Mucosa of gallbladder (tissue), 1 donor: Measurements from ENCODE around the gene API5. TPM values are rescaled to one million over a fixed set of nuclear protein-coding genes. Genes with fewer than 3 reads are reported as not detected.
"Not testable (repeated sequence)": the region's sequence is repeated elsewhere in the genome, so short reads cannot be mapped to it uniquely, and the experiment has no call there.

Source experiments
- DNase-seq: peaks from one replicate; pipeline ENCODE4 v3.0.0-alpha.2; 2020; ENCODE audit warnings: low spot score
- total RNA-seq: library from RNA; stranded (reverse); gene quantifications from one replicate; pipeline ENCODE4 v1.2.1, GENCODE V29; 2021
- donor health status: DM: no; HTN: no; CAD: no.

API5 gene
- total RNA-seq = 89.1 TPM

GRCh38 chr11:43311791-43312607 is at the start of gene API5:
API5 (plus strand) TSS chr11:43311996; CDS start chr11:43312128, 132 bp downstream.
- DNase-seq = peak; percentile 93

GRCh38 chr11:43267856-43268580 is 43.8 kb upstream of the API5 start:
- DNase-seq = no peak

DNA sequence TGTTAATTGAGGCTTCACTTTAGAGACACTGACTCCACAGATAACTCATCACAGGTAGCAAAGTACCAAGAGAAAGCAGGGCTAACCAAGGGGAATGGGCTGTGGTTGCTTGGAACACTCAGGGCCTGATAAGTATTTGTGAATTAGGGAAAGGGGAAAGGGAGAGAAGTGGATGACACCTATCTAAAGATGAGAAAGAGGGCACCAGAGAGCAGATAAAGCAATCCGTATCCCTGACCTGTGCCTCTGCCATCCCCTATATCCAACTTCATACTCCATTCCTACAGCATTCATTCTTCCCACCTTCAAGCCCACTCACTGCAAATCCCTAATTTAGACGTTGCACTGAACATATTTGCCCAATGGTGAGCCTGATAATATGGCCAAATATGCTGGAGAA is 43.0 kb upstream of the API5 start:
- DNase-seq = no peak

DNA sequence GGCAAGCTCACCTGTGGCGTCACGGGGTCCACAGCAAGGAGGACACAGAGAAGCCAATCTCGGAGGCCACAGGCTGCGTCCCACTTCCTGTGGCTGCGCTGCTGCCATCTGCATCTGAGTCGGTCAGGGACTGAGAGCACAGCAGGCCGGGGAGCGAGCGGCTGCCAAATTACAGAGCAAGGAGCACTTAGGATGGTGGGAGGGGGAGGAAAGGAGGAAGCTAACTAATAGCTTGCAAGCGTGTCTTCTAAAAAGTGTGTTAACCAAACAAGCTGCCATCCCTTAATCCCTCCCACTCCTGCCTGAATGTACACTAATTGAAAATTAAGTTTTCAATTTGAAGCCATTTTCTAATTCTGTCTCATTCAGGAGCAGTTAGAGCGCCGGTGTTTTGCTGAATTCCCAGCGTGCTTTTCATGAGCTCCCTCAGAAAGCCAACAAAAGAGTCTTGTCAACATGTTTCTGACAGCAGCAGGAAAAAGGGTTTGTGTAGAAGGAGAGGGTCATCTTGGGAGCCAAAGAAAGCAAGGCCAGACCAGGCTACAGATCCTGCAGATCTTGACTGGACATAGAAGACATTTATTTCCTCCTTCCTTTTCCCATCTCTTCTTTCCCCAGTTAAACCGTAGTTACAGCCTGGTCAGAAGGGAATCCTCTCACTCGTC is 42.4 kb upstream of the API5 start:
- DNase-seq = no peak

DNA sequence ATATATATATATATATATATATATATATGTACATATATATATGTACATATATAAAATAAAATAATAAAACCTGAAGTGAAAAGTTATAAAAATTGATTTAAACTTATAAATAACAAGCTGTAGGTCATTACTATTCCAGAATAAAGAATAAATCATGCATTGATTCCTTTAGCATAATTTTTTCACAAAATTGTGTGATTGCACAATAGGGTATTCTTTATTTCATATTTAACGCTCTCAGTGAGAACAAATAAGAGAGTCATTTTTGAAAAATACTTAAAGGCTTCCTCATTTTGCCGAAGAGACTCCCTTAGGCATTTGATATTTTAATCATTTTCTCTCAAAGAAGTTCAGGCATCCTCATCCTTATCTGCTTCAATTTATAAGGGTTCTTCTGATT is 41.3 kb upstream of the API5 start:
- no peak for DNase-seq

DNA sequence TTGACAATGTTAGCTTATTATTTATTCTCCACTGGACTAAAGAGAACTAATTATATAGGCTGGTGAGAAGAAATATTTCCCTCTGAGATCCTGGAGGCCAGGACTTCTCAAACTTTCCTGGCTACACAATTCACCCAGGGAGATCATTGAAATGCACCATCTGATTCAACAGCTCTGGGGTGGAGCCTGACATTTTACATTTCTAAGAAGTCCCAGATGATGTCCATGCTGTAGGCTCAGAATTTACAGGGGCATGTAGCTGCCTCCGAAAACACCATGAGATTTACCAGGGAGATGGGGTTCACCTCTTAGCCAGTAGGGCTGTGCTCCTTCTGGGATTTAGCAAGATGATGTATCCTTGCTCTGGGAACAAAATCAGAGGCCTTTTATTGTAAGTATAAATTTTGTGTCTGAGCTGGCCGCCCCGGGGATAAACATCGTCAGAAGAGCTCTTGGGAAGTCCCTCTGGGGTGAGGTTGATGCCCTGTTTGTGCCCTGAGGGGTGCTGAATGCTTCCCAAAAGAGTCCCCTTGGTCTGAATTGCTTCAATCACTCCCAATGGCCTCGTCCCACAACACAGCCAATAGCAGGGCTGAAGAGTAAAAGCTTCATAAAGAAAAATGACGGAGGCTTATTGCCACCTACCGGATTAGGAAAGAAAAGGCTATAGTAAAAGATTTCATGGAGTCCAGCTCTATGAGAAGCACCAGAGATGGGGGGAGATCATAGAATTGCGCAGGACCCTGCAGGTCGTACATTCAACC is 33.4 kb upstream of the API5 start:
- no peak for DNase-seq

DNA sequence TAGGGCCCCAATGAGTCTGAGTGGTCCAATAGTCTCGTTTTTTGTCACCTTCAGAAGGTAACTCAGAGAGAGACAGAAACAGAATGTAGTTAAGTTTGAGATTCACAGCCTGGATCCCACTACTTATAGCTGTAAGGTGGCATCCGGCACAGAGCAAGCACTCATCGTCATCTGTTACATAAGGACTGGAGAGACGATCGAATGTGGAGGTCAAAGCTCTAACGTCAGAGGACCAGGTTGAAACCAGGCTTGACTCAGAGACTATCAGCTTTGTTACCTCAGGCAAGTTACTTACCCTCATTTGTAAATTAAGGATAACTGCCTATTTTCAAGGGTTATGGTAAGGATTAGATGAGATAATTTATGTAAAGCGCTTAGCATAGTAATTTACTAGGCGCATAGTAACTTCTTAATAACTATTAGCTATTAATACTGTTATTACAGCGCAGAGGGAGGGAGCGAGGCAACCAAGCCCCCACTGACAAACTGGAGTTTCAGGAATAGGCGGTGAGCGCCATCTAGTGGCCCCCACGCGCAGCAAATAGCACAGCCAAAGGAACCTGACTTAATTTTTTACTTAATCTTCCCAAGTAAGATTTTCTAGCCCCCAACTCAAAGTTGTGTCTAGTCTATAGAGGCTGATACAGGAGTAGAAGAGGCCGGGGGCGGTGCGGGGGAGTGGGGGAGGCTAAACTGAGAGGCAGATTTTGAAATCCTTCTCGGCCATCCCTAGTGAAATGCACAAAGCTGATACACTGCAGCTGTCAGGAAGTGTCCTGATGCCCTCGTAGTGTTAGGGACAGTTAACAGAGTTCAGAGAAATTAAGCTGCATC is 29.0 kb upstream of the API5 start:
- no peak for DNase-seq

GRCh38 chr11:43285826-43286225 is 26.0 kb upstream of the API5 start:
- DNase-seq = no peak

DNA sequence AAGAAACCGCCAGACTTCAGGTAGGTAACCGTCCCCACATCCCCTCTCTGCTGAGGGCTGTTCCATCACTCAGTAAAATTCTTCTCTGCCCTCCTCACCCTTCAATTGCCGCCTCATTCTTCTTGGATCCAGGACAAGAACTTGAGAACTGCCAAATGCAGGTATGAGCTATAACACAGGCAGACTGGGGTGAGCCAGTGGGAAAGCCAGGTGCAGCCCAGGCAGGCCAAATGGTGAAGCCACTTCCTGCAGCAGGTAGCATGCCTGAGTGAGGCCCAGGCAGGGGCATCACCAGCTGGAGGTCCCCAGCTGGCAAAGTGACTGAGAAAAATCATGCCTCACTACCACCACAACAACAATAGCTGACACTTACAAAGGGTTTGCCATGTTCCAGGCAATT is 22.4 kb upstream of the API5 start:
- DNase-seq = no peak

- DNase-seq = no peak
Measured at GRCh38 chr11:43298397-43298796, 13.4 kb upstream of the API5 start.

- no peak for DNase-seq
Measured at GRCh38 chr11:43315966-43316365, 4.2 kb downstream of the API5 start.

DNA sequence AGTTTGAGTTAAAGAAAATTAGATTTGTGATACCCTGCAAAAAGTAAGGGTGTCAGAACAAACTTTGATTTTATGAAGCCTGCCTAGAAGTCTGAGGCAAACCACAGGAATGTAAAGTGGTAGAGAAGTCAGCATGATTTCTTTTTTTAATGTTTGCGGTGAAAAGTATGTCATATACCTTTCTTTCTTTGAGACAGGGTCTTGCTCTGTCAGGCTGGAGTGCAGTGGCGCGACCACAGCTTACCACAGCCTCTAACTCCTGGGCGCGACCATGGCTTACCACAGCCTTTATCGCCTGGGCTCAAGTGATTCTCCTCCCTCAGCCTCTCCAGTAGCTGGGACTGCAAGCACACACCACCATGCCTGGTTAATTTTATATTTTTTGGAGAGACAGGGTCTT is 4.7 kb downstream of the API5 start:
- no peak for DNase-seq

DNA sequence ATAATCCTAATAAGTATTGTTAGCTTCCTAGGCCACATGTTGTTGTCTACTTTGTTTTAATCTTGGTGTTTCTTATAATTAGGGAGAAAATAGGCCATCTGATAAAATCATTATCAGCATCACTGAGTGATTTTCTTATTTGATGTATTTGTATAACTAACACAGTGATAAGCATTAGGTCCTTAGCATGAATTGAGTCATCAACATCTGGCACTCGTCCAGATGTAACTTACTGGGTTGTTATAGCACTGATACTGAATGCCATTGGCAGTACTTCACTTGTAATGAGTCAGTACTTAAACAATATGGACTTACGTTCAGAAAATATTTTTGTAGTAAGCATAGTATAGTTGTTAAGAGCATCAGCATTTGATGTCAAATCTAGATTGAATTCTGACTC is 16.2 kb downstream of the API5 start:
- DNase-seq = peak; percentile 20

DNA sequence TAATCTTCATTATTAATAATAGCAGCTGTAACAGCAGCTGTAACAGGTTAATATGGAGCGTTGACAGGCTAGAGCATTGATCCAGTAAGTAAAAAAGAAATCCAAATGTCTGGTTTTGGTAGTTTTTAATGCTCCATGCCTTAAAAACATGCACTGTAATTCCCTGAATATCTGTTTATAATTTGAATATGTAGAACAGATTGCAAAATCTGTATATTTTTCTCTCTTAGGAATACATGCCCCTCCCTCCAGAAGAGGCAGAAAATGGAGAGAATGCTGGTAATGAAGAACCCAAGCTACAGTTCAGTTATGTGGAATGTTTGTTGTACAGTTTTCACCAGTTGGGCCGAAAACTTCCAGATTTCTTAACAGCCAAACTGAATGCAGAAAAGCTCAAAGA is 16.7 kb downstream of the API5 start:
- DNase-seq = no peak

DNA sequence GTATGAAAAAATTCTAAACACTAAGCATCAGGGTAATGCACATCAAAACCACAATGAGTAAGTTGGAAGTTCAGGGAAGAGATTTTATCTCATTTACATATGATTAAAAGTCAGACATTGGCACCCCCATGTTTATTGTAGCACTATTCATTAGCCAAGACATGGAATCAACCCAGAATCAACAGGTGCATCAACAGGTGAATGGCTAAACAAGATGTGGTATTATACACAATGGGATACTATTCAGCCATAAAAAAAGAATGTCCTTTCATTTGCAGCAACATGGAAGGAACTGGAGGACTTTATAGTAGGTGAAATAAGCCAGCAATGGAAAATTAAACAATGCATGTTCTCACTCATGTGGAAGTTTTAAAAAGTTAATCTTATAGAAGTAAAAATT is 29.4 kb downstream of the API5 start:
- no peak for DNase-seq

GRCh38 chr11:43351426-43351825 is 39.6 kb downstream of the API5 start:
- DNase-seq = not testable (repeated sequence)

- no peak for DNase-seq
Measured at GRCh38 chr11:43354311-43354710, 42.5 kb downstream of the API5 start.

DNA sequence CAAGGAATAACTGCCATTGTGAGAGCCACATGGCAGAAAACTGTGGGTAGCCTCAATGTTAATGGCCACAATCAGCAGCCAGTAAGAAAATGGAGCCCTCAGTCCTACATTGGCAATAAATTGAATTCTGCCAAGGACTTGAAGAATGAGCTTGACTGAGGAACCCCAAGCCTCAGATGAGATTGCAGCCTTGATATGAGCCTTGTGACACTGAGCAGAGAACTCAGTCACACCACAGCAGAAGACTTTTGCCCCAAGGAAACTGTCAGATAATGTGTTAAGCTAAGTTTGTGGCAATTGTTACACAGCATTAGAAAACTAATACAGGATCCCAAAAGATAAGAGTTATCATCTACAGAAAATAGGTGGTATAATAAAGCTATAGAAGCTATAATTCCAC is 44.5 kb downstream of the API5 start:
- DNase-seq = no peak

GRCh38 chr11:43358279-43358800 is 46.5 kb downstream of the API5 start:
- no peak for DNase-seq

- peak; percentile 93 for DNase-seq
Measured at GRCh38 chr11:43358801-43359421, 47.1 kb downstream of the API5 start, which contains the start of gene TTC17. TTC17 (plus strand) TSS chr11:43358920; CDS start chr11:43358955, 35 bp downstream.
